ENCODE results near the gene CNTN1. TPM values are rescaled to one million over a fixed set of nuclear protein-coding genes. Genes with fewer than 3 reads are reported as not detected.

The CNTN1 gene
- total and polyA plus RNA-seq, 2 of the 8 experiments (the other 6 are each of a cell fraction or from before 2014, with no cell fraction given) = 7.2 to 21.8 TPM

DNA sequence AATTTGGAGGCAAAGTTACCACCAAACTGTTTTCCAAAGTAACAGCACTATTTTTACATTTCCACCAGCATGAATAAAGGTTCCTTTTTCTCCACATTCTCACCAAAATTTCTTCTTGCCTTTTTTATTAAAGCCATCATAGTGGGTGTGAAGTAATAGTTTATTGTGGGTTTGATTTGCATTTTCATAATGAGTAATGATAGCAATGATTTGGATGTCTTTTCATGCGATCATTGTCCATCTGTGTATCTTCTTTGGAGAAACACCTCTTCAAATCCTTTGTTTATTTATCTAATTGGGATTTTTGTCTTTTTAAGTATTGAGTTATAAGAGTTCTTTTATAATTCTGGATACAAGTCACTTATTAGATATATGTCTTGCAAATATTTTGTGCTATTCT lies 172.7 kb downstream of the CNTN1 start (continued):
- TF ChIP-seq EP300 (IDR thresholded peaks at IDR 0.05; ENCODE audit: borderline replicate concordance in 1 of 2, low read depth in 2 of 2, low read length in 2 of 2) (no peak), RNF2 (IDR thresholded peaks at IDR 0.05; ENCODE audit: borderline replicate concordance, low read depth, low read length, missing control alignments, poor library complexity, severe bottlenecking) (no peak), SAP30 (IDR thresholded peaks at IDR 0.05; ENCODE audit: insufficient read depth, insufficient replicate concordance, low read length) (no peak), BACH1 (IDR thresholded peaks at IDR 0.05; ENCODE audit: low read length) (no peak), GTF2F1 (IDR thresholded peaks at IDR 0.05; ENCODE audit: borderline replicate concordance, low read depth, low read length) (no peak), PHF8 (conservative IDR thresholded peaks at IDR 0.05; ENCODE audit: low read depth, low read length) (no peak), CREB1 (IDR thresholded peaks at IDR 0.05) (no peak)

Measured in H1 (cell line).